Fibroblast of the aortic adventitia (primary cell): ENCODE data around the gene TSC2. TPM values are rescaled to one million over a fixed set of nuclear protein-coding genes. Genes with fewer than 3 reads are reported as not detected.
A peak's percentile ranks its signal among the peaks of the same experiment; 100 is the strongest.
"Not testable (repeated sequence)": the region's sequence is repeated elsewhere in the genome, so short reads cannot be mapped to it uniquely, and the experiment has no call there.

ENCODE experiments used
- DNase-seq: peaks from one replicate; pipeline ENCODE4 v3.0.0-alpha.2; 2010; ENCODE audit warnings: low read depth
- H3K4me3 ChIP-seq: 2 replicates; pipeline ENCODE4 v1.5.1; 2011; ENCODE audit warnings: low read depth, mild to moderate bottlenecking, control low read depth, low read length, moderate library complexity
- total RNA-seq: library from RNA; depleted of rRNA; stranded (reverse); fragments of >200 nt; gene quantifications from 2 replicates; pipeline ENCODE4 v1.2.3, GENCODE V29; 2012; ENCODE audit warnings: low replicate concordance
- TF ChIP-seq, protein P1 (sequence below): IDR thresholded peaks from 2 replicates; pipeline ENCODE4 v1.5.1; 2011; ENCODE audit warnings: mild to moderate bottlenecking, low read length, control low read depth, inconsistent platforms; ENCODE audit not compliant: insufficient read depth

TSC2 gene
- total RNA-seq, 1 donor: 58.7 TPM

- TF ChIP-seq, protein P1, sequence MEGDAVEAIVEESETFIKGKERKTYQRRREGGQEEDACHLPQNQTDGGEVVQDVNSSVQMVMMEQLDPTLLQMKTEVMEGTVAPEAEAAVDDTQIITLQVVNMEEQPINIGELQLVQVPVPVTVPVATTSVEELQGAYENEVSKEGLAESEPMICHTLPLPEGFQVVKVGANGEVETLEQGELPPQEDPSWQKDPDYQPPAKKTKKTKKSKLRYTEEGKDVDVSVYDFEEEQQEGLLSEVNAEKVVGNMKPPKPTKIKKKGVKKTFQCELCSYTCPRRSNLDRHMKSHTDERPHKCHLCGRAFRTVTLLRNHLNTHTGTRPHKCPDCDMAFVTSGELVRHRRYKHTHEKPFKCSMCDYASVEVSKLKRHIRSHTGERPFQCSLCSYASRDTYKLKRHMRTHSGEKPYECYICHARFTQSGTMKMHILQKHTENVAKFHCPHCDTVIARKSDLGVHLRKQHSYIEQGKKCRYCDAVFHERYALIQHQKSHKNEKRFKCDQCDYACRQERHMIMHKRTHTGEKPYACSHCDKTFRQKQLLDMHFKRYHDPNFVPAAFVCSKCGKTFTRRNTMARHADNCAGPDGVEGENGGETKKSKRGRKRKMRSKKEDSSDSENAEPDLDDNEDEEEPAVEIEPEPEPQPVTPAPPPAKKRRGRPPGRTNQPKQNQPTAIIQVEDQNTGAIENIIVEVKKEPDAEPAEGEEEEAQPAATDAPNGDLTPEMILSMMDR: no peak
- no peak overlapping the region for H3K4me3 ChIP-seq
- no peak for DNase-seq
Observed at GRCh38 chr16:2095918-2096582, 48.3 kb downstream of the TSC2 start.

- no peak overlapping the region for H3K4me3 ChIP-seq
- TF ChIP-seq, protein P1: no peak
- DNase-seq: no peak
Observed at GRCh38 chr16:2096853-2097595, 49.2 kb downstream of the TSC2 start.

GRCh38 chr16:2097689-2098088 lies 49.9 kb downstream of the TSC2 start:
- not testable (repeated sequence) for H3K4me3 ChIP-seq, DNase-seq

- not testable (repeated sequence) for DNase-seq, H3K4me3 ChIP-seq
Observed at GRCh38 chr16:2101581-2101980, 53.8 kb downstream of the TSC2 start.

GRCh38 chr16:2102471-2102870 lies 54.7 kb downstream of the TSC2 start:
- TF ChIP-seq, protein P1: no peak
- no peak overlapping the region for H3K4me3 ChIP-seq
- no peak for DNase-seq

DNA sequence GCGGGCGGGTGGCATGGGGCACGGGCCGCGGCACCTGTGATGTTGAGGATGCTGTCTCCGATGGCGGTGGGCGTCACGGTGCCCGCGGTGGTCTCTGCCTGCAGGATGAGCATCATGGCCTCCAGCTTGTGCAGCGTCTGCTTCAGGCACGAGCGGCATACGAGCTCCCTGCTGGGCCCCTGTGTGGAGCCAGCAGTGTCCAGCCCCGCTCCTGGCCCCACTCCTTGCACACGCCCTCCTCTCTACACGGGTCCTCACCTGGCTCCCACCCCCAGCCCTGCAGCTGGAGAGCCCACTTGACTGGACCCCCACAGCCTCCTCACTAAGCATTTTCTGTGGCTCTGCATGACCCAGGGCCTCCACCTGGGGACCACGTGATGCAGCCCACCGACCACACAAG lies 56.7 kb downstream of the TSC2 start:
- not testable (repeated sequence) for DNase-seq, H3K4me3 ChIP-seq

- DNase-seq, H3K4me3 ChIP-seq: not testable (repeated sequence)
Observed at GRCh38 chr16:2105291-2105690, 57.5 kb downstream of the TSC2 start.

- not testable (repeated sequence) for H3K4me3 ChIP-seq, DNase-seq
Observed at GRCh38 chr16:2105769-2106168, 58.0 kb downstream of the TSC2 start.

DNA sequence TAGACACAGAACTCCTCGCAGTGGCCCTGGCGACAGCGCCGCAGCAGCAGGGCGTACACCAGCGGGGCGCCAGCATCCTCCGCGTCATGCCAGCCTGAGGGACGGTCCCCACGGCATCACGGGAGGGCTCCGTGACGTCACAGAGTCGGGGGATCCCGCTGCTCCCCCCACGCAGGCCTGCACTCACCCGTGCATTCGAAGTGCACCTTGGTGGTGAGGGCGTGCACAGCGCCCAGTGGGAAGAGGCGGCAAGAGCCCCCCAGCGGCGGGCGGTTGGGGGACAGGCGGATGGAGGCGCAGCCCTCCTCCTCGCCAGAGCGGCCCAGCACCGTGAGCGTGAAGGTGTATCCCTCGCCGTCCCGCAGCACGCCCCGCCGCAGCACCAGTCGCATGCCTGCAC lies 58.4 kb downstream of the TSC2 start:
- DNase-seq, H3K4me3 ChIP-seq: not testable (repeated sequence)

- DNase-seq: peak; percentile 65
- not testable (repeated sequence) for H3K4me3 ChIP-seq
Observed at GRCh38 chr16:2107121-2107790, 59.5 kb downstream of the TSC2 start.

DNA sequence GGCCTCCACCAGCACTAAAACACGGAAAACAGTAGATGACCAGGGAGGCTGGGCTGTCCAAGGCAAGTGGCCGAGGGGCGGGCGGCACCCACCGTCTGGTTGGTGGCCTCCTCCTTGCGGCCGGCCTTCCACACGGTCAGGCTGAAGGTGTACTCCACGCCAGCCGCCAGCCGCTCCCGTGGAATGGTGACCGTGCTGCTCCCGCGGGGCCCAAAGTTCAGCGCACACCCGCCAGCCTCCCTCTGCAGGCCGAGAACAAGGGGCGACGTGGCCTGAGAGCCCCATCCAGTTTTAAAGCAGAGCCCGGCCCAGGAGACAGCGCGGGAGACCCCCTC lies 60.0 kb downstream of the TSC2 start:
- not testable (repeated sequence) for H3K4me3 ChIP-seq, DNase-seq

DNA sequence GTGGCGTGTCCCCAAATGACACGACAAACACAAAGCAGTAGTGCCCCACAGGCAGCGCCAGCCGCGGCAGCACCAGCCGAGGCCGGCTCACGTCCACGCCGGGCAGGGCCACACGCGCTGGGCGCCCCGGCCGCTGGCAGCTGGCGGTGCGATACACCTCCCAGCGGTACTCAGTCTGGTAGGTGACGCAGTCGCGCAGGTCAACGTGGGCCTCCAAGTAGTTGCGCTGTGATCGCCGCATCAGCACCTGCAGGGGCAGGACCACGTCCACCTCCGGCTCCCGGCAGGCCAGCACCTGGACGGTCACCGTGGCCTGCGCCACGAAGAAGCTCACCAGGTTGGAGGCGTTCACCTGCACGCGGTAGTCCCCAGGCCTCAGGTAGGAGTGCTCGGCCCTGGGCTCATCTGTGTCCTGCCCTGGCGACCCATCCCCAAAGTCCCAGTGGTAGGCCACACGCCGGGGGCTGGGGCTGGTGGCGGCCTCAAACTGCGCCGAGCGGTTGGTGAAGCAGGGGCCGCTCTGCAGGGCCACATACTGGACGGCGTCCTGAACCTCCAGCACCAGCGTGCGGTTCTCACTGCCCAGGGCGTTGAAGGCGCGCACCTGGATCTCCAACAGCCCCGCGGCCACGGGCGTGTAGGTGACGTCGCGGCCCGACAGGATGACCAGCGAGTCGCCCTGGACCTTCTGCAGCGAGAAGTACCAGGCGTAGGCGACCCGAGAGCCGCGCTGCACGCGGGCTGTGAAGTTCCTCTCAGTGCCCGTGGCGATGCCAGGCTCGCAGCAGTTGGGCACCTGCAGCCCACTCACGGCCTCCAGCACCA lies 60.9 kb downstream of the TSC2 start:
- not testable (repeated sequence) for H3K4me3 ChIP-seq, DNase-seq

- not testable (repeated sequence) for DNase-seq
Observed at GRCh38 chr16:2109271-2109580, 61.4 kb downstream of the TSC2 start.

DNA sequence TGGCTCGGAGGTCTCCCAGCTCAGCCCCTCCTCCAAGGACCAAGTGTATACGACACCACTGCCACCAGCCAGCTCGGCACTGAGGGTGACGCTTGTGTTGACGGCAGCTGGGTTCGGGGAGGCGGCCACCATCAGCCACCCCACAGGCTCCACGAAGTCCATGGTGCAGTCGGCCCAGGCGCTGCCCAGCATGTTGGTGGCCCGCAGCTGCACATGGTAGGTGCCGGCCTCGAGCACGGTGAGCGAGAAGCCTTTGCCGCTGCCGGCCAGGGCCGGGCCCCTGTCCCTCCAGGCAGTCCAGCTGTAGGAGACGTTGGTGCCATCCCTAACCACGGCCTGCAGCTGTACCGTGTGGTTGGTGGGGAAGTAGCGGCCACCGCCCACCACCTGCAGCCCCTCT lies 62.1 kb downstream of the TSC2 start:
- H3K4me3 ChIP-seq, DNase-seq: not testable (repeated sequence)

More at GRCh38 chr16:2109271-2109580, 61.4 kb downstream of the TSC2 start:
- H3K4me3 ChIP-seq: not testable (repeated sequence)
